Brain microvascular endothelial cell (primary cell): ENCODE results near the gene AKAP13.

Experiments
- DNase-seq: peaks from one replicate; pipeline ENCODE4 v3.0.0-alpha.2; 2020
- H3K27ac ChIP-seq: fragments of 250-450 bp; sonication (Bioruptor Pico); 2 replicates; pipeline ENCODE4 v1.5.1; 2020; ENCODE audit warnings: mild to moderate bottlenecking, moderate library complexity
- H3K27me3 ChIP-seq: fragments of 250-450 bp; sonication (Bioruptor Pico); replicated peaks from 2 replicates; pipeline ENCODE4 v1.5.1; 2020; ENCODE audit warnings: mild to moderate bottlenecking
- H3K36me3 ChIP-seq: fragments of 250-450 bp; sonication (Bioruptor Pico); replicated peaks from 2 replicates; pipeline ENCODE4 v1.5.1; 2020; ENCODE audit warnings: mild to moderate bottlenecking
- H3K4me3 ChIP-seq: 2 replicates; pipeline ENCODE4 v1.5.1; 2011; ENCODE audit warnings: low read depth, mild to moderate bottlenecking, control low read depth, low read length, moderate library complexity
- CTCF ChIP-seq: IDR thresholded peaks from 2 replicates; pipeline ENCODE4 v1.5.1; 2011; ENCODE audit warnings: low read depth, mild to moderate bottlenecking, moderate library complexity, low read length, control low read depth, inconsistent platforms; ENCODE audit errors: missing control alignments
- in situ Hi-C: cut with HindIII; loops from 2 replicates; pipeline ENCODE4 v1.10.0; 2017; ENCODE audit warnings: low sequenced_read_pairs, low pct_ligation_motif_present

AKAP13 gene

GRCh38 chr15:85458764-85459163 is 78.4 kb downstream of the AKAP13 start:
- no peak for DNase-seq
- in situ Hi-C loops: no loop called here
- Histone ChIP-seq H3K27me3 (no peaks in the 10 kb centered on the region), H3K36me3 (no peaks in the 10 kb centered on the region), H3K27ac (no peak overlapping the region), H3K4me3 (no peak overlapping the region)
- no peak for TF ChIP-seq CTCF

GRCh38 chr15:85462029-85462428 is 81.6 kb downstream of the AKAP13 start:
- no peak for DNase-seq
- no peaks in the 10 kb centered on the region for H3K36me3 ChIP-seq
- no peak overlapping the region for H3K27ac ChIP-seq
- H3K27me3 ChIP-seq: no peaks in the 10 kb centered on the region
- H3K4me3 ChIP-seq: no peak overlapping the region
- TF ChIP-seq CTCF: no peak
- in situ Hi-C loops: no loop called here

- in situ Hi-C loops: no loop called here
- Histone ChIP-seq H3K27ac (no peak overlapping the region), H3K27me3 (no peaks in the 10 kb centered on the region), H3K36me3 (no peaks in the 10 kb centered on the region), H3K4me3 (no peak overlapping the region)
- TF ChIP-seq CTCF: no peak
- DNase-seq: no peak
Measured at GRCh38 chr15:85463276-85463892, 83.0 kb downstream of the AKAP13 start.

GRCh38 chr15:85463976-85464375 is 83.6 kb downstream of the AKAP13 start:
- H3K36me3 ChIP-seq: no peaks in the 10 kb centered on the region
- H3K27ac ChIP-seq: no peak overlapping the region
- in situ Hi-C loops: no loop called here
- no peaks in the 10 kb centered on the region for H3K27me3 ChIP-seq
- H3K4me3 ChIP-seq: no peak overlapping the region
- no peak for DNase-seq
- TF ChIP-seq CTCF: no peak

- Histone ChIP-seq H3K27ac (no peak overlapping the region), H3K27me3 (no peaks in the 10 kb centered on the region), H3K4me3 (no peak overlapping the region), H3K36me3 (no peaks in the 10 kb centered on the region)
- in situ Hi-C loops: no loop called here
- TF ChIP-seq CTCF: no peak
- DNase-seq: no peak
Measured at GRCh38 chr15:85464471-85464870, 84.1 kb downstream of the AKAP13 start.
